Dermis blood vessel endothelial cell (primary cell): Measurements from ENCODE around the gene ZBTB48. TPM values are rescaled to one million over a fixed set of nuclear protein-coding genes. Genes with fewer than 3 reads are reported as not detected.
A peak's percentile ranks its signal among the peaks of the same experiment; 100 is the strongest.

Source experiments
- DNase-seq: peaks from one replicate; pipeline ENCODE4 v3.0.0; 2010
- total RNA-seq: library from RNA; depleted of rRNA; stranded (reverse); fragments of >200 nt; gene quantifications from 2 replicates; pipeline ENCODE4 v1.2.3, GENCODE V29; 2014

The ZBTB48 gene
- total RNA-seq, 1 donor from 2014 or later: 22.5 TPM

DNA sequence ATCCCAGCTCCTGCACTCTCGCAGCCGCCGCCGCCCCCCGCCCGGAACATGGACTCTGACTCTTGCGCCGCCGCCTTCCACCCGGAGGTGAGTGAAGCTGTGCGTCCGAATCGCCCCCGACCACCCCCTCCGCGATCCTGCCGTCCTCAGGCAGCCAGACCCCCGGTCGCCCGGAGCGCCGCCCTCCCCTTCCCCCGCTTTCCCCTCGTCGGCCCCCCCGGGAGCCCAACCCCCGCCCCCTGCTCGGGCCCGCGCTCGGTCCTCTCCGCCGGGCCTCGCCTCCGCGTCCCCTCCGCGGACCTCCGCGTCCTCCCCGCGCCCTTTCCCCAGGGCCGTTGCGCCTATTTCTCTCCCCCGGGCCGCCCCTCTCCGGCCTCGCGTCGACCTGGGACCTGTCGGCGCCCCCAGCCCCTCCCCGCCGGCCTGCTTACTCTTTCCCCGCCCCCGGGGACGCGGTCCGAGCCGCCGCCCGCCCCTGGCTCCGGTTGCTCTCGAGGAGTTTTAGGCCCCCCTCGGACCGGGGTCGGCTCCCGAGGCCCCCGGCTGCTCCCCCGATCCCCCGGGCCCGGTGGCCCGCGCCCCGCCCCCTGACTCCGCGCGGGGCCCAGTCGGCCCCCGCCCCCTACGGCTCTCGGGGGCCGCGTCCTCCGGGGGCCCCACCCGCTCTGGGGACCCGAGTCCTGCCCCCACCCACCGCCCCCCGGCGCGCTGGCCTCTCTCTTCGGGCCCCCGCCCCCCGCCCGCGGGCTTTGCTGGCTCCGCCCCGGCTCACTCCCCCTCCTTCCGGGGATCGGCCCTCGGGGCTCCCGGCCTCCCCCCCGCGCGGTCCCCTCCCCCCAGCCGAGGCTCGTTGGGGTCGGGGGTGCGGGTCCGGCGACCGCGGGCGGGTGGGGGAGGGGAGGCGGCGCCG lies 34.5 kb downstream of the ZBTB48 start:
- DNase-seq: peak; percentile 23

DNA sequence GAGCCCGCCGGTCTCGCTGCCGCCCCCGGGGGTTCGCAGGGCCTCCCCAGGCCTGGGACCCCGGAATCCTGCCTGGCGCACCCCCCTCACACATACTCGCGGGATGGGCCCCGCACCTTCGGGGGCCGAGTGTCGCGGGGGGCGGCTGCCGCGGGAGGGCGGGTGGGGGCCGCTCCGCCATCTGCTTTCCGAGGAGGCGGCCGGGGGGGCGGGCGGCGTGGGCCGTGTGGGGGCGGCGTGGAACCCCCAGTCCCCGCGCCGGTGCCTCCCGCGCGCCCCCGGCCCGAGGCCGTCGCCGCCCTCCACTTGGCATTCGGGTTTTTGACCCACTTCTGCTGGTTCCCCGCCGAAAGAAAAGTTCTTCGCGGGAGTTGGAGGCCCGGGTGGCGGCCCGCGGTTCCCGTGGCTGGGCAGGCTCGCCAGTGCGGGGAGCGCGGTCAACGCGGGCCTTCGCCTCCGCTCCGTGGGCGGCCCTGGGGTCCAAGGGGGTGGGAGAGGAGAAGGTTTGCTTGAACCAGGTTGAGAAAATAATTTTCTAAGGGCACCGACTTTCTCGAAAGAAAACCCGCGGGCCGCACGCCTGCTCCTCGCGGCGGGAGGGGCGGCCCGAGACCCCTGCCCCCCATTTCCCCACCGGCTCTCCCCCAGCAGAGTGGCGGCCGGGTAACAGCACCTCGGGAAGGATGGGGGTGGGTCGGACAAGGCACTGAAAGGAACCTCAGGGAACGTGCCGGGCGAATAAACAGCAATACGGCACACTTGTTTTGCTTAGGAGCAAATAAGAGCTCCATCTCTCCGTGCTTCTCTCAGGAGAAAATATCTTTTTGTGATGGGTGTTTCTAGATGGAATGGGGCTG lies 35.4 kb downstream of the ZBTB48 start:
- DNase-seq: peak; percentile 22

DNA sequence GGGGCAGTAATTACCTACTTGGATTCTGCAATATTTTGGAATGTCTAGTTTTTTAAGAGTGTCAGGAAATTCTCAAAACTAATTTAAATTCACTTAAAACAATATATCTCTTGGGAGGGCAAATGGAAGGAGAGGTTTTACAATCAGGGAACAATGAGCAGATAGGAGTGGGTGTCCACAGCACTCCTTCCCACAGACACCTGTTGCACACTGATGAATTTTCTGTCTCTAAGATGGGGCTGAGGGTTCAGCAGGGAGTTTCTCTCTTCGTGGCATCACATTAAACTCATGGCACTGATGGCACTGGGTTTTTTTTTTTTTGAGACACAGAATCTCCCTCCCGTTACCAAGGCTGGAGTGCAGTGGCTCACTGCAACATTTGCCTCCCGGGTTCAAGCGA lies 39.3 kb downstream of the ZBTB48 start:
- no peak for DNase-seq

DNA sequence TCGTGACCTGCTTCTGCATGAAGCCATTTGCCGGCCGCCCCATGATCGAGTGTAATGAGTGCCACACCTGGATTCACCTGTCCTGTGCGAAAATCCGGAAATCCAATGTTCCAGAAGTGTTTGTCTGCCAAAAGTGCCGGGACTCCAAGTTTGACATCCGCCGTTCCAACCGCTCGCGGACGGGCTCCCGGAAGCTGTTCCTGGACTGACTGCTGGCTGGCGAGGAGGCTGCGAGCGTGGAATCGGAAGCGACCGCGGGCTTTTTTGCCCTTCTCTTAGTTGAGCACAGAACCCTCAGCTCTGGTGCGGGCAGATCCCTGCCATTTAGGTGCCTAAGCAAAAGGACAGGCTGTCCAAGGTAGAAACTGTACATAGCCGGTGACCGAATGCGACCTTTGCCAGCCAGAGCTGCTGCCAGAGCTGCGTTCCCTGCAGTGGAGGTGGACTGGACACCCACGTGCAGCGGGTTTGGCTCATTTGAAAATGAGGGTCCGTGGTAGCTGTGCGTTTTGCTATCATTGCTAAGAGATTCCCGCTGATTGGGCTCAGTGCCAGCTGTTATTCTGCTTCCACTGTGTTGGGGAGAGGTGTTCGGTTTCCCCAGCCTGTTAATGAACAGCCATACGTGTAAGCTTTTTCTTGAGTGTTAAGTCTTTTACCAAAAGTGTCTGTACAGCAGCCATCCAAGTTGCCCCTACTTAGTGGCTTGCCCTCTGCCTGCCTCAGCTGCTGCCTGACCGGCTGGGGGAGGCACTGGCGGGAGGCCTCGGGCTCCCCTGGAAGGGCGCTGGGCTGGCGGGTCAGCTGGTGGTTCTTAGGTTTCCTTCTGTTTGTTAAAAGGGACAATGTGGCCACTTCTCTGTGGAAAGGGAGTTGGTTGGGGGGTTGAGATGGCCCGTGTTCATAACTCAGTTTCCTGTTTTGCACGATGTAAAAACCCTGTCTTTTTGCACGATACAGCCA lies 41.9 kb downstream of the ZBTB48 start:
- DNase-seq: no peak

DNA sequence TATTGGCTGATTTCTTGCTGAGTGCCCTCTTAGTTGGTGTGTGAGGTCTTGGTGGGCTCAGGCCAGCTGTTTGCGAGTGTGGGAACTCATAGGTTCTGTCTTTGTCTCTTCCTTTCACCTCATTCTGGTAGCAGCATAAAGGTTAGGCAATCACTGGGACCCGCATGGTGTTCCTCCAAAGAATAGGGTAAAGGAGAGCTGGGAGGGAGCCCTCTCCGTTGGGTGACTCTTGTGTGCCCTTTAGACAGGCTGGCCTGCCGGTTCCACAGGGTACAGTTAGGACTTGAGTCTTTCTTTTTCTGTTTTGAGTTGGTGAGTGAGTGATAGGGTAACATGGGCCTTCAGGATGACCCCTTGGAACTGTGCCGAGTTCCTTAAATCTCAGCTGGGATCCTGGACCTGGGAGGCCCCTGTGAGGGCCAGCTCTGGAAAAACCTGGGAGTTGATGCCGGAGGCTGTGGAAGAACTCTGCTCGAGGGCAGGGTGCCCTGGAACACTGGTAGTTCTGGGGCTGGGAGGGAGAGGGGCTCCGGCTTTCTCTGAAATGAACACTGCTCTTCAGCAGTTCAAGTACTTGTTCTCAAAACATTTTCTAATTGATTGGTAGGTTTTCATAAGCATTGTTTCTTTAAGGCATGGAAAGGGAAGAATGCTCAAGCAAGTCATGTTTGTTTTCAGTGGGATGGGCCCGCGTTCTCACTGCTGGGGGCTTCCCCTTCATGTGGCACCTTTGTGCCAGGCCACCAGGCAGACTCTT lies 42.8 kb downstream of the ZBTB48 start:
- DNase-seq: no peak

DNA sequence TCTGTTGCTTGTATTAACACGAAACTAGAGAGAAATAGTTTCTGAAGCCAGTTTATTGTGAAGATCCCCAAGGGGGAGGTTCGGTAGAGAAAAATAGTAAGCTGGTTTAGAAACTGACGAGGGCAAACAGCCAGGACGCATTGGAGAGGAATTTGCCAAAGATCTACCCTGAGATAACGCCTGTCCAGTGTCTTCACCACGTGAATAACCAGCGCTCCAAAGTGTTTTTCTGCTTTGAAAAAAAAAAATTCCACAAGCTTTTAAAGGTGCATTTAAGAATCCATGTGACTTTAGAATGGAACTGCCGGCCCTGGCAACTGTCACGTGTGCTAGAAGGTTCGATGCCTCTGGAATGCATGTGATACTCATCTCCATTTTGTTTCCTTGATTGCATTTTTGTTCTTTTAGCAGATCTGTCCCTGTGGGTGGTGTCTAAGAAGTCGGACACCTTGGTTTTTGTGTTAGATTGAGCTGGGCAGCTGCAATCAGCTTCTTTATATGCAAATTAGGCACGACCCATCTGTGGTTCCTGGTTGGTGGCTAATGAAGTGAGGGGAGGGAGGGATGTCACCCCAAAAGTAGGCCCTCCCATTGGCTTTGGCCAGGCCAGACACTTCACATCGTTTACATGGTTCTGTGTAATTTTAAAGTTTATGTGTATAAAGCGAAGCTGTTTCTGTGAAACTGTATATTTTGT lies 43.6 kb downstream of the ZBTB48 start:
- no peak for DNase-seq

DNA sequence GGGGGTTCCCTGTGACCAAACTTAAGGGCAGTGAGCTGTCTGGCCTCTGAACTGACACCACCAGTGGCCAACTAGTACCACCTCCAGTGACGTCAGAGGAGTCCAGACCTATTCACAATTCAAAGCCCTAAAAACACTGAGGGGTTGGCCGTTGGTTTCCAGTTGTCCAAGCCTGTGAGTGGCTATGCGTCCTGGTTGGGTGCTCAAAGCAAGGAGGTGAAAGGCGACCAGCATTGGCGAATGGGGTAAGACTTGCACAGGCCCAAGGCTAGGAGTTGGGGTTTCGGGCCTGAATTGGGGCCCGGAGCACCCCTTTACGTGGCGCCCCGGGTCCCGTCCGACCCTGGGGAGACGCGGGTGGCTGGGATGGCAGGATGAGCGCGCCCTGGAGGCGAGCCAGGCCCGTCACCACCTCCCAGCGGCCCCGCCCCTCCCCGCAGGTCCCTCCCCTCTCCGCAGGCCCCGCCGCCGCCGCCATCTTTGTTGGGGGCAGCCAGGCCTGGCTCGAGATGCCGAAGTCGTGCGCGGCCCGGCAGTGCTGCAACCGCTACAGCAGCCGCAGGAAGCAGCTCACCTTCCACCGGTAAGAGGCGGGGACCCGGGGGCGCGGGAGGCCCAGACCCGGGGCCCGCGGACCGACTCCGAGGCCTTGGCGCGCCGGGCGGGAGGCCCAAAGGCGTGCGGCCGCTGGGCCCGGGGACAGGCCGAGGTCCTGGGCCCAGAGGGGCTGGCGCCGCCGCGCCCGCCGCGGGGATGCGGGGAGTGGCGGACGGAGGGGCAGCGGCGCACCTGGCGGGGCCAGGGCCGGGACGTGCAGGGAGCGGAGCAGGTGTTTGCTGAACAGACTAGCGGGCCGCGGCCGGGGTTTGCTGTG lies 45.2 kb downstream of the ZBTB48 start, which contains the start of gene THAP3:
TSS of gene THAP3 (plus strand) at position 159 of the 874 bp plus-strand sequence. CDS start at position 510, 351 bp downstream.
- peak; percentile 91 for DNase-seq

DNA sequence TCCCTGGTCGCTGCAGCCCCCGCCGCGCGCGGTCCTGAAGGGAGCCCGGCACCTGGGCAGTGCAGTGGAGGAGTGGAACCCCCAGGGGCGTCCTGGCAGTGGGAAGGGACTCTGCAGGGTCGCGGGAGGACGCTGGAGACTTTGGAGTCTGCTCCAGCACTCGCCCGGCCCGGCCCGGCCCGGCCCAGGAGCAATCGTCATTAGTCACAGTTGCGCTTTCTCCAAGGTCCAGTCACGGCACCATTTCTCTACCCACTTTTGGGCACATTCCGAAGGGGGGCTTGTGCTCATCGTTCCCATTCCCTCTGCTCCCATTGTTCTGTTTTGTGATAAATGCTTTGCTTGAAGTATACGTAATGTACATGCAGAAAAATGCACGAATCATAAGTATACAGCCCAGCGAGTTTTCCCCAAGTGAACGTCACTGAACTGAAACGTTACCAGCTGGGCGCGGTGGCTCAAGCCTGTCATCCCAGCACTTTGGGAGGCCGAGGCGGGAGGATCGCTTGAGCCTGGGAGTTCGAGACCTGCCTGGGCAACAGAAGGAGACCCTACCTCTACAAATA lies 45.9 kb downstream of the ZBTB48 start:
- DNase-seq: peak; percentile 80

DNA sequence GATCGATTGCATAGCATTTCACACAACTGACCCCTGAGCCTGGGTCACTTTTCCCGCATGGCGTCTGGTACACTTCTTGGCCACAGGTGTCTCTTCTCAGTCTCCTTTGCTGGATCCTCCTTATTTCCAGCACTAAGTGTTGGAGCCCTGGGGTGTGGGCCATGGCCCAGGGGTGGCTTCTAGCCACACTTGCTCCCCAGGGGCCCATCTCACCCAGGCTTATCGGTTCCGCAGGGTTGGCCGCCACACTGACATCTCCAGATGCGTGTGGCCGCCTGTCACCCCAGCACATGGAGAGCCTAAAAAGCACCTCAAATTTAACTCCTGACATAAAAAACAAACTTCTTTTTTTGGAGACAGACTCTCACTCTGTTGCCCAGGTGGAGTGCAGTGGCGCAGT lies 47.2 kb downstream of the ZBTB48 start:
- DNase-seq: no peak

DNA sequence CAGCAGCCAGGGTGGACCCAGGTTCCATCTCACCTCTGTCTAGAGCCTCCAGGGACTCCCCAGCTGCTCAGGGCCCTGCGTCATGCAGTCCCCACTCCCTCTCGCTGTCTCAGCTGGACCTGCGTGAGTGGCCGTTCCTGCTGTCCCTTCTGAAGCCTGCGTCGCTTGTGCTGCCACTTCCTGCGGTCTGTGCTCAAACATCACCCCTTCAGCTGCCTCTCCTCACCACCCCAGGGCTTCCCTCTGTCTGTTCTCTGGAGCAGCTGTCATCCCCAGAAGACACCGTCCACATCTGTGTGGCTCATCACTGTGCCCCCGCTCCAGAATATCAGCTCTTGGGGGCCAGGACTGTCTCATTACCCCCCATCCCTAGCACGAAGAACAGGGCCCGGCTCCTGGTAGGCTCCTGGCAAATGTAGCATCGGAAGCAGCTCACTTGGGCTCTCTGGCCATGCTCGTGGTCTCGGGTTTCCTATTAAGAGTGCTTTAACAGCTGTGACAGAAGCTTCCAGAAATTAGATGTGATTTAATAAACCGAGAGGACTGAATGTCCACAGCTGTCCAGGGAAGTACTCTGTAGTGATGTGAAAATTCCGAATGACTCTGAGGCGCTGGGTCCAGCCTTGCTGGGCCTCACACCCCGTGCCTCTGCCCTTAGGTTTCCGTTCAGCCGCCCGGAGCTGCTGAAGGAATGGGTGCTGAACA lies 48.2 kb downstream of the ZBTB48 start:
- no peak for DNase-seq

DNA sequence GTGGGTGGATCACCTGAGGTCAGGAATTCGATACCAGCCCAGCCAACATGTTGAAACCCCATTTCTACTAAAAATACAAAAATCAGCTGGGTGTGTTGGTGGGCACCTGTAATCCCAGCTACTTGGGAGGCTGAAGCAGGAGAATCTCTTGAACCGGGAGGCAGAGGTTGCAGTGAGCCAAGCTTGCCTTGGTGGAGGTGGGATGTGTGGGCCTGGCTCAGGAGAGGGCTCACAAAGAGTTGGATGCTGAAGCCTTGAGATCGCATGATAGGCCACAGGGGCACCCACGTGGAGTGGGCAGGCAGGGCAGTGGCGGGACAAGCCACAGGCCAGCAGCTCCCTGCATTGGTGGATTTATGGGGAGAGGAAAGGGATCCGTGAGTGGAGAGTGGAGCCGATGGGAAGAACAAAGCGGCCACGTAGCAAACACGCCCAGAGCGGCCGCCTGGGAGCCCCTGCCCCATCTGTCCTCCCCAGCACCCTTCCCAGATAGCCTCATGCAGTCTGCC lies 49.2 kb downstream of the ZBTB48 start:
- DNase-seq: no peak

DNA sequence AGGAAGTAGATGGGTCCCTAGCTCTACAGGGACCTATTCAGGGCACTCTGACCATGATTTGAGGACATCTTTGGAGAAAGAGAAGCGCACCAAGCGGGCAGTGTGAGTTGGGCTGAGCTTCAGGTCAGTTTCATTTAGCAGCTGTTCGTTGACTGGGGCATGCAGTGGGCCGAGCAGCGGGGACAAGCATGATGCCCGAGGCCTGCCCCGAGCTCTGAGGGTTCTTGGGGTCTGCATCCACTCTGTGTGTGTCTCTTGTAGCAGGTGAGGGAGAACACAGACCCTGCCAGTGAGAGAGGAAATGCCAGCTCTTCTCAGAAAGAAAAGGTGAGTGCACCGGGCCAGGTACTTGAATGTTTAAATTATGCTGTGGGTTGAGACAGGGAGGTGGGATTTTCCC lies 50.2 kb downstream of the ZBTB48 start:
- no peak for DNase-seq

DNA sequence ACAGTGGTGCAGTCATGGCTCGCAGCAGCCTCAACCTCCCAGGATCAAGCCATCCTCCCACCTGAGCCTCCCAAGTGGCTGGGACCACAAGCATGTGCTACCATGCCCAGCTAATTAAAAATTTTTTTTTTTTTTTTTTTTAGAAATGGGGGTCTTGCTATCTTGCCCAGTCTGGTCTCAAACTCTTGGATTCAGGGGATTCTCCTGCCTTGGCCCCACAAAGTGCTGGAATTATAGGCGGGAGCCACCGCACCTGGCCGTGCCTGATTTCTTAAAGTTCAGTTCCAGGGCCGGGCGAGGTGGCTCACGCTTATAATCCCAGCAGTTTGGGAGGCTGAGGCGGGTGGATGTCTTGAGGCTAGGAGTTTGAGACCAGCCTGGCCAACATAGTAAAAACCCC lies 51.3 kb downstream of the ZBTB48 start:
- no peak for DNase-seq

DNA sequence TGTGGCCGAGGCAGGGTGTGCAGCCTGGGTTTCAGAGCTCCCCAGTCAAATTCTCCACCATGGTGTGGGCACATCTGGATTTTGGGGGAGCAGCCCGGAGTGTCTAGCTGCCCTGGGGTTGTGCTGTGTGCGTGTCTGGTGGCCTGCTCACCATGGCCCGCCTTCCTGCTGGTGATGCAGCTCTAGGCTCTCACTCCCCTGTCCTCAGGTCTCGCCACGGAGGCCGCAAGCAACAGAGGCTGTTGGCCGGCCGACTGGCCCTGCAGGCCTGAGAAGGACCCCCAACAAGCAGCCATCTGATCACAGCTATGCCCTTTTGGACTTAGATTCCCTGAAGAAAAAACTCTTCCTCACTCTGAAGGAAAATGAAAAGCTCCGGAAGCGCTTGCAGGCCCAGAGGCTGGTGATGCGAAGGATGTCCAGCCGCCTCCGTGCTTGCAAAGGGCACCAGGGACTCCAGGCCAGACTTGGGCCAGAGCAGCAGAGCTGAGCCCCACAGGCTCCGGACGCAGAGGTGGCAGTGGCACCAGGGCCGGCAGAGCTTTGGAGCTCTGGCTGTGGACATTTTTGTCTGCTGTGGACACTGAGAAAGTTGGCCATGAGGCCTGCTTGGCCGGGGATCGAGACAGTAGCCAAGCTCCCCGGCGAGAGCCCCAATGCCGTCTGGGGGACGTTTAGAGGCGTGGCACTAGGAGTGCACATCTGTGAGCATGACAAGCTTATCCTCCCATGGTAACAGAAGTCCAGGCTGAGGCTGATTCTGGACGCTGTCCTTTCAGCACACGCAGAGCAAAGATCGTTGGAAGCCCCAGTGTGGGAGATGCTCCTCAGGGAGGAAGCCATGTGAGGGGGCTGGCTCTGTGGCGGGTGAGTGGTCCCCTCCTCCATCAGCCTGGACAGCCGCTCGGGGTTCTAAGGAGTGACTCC lies 53.1 kb downstream of the ZBTB48 start:
- DNase-seq: no peak

DNA sequence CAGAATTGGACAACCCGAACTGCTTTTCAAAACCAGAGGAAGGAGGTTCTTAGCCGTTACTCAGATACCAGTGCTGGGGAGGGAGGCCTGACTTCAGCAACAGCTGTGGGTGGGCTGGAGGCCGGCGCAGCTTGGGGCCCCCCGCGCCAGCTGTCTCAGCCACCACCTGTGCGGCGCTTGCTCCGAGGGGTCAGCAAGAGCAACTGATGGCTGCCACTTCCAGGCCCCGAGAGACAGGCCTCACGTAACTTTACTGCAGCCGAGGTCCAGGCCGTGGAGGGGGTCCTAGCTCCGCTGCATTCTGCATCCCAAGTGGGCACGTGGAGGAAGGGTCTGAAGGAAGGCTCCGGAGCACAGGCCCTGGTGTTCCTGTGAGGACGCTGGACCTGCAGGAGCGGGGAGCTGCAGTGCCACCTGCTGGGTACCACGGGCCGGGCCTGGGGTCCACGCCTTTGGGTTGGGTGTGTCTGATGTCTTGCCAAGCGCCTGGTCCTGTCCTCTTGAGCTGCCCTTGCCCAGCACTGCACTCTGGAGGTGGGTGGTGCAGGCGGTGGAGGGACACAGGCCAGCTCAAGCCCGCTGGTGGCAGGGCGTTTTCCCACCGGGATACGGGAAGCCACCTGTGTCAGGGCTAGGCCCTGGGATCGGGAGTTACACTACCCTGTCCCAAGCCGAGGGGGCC lies 54.7 kb downstream of the ZBTB48 start:
- DNase-seq: peak; percentile 73

DNA sequence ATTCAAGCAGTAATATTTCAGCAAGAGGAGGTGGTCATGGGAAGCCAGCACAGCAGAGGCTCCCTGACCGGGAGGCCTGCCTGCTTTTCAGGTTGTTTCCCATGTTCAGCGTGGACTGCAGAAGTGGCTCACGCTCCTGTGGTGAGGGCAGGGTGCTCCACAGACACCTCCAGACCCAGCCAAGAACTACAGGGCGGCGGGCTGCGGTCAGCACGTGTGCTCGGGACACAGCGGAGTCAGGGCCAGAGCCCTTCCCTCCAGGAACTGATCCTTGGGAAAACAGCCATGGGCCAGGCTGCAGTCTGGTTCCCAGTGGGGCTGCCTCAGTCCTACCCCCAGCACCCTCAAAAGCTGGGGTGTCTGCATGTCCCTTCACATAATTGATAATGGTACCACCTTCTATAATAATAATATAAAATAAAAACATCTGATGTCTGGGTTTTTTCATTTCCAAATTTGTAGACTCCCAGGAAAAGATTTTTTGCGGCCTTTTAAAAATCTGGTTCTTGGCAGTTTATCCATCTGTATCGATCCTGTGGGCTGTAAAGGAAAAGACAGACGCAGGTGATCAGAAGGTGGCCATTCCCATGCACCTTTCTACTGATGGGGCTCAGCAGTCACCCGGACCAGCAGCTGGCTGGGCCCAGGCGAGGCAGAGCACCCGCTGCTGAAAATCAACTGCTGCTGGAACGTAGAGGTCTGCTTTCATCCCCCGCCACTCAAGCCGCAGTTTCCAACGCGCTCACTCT lies 55.5 kb downstream of the ZBTB48 start:
- no peak for DNase-seq
